GM18873 (cell line): ENCODE measurements around the gene TBC1D2B.
A peak's percentile ranks its signal among the peaks of the same experiment; 100 is the strongest.
"Not testable (repeated sequence)": the region's sequence is repeated elsewhere in the genome, so short reads cannot be mapped to it uniquely, and the experiment has no call there.

ENCODE experiments used
- ATAC-seq: cut with Tn5 transposase; IDR thresholded peaks from one replicate; pipeline ENCODE4 v1.9.1; 2021; ENCODE audit warnings: mild to moderate bottlenecking, moderate library complexity, moderate number of reproducible peaks; ENCODE audit not compliant: unreplicated experiment, low FRiP score

Gene TBC1D2B

DNA sequence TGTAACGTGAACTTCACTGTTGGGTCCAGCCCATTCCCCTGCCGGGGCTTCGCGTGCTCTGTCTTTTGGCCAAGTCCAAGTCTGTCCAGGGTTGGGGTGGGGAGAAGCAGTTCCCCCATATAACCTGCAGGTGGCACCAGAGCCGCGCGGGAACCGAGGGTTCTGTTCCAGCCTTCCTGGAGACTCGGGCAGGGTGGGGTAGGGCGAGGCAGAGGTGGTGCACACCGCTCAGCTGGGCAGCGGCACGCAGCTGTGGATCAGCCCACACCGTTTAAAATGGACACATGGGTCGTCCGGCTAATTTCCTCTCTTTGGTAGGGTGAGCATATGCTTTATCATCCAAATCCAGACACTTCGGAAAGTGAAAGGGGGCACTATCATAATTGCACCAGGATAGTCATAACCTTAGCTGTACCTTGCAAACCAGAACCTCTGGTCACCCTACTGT lies 118.1 kb downstream of the TBC1D2B start:
- ATAC-seq: peak; percentile 49

DNA sequence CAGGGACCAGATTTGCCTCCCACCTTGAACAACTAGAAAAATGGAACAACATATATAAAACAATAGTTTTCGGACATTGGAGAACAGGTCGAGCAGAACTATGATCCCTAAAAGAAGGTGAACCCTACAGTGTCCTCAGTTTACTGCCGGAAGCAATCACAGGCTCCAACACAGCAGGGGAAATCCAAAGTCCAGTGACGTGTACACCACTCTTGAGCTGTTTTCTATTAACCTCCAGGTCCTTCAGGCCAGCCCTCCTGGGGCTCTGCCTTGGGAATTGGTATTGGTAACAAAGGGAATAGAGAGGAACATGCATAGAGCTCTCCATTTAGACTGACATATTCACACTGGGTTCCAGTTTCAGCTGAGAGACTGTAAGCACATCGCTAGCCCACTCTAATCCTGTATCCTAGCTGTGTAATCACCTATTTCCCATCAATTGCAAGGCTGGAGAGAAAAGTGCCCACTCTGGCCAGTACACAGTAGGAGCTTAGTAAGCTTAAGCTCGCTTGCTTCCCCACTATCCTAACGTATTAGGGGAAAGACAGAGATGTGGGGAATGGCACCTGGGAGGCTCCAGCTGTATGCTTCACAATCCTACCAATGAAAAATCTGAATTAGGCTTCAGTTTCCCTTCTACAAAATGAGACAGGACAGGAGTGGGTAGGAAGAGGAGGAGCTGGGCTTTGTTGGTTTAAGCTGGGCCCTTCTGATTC lies 118.6 kb downstream of the TBC1D2B start:
- ATAC-seq: not testable (repeated sequence)

GRCh38 chr15:77958021-77958420 lies 119.5 kb downstream of the TBC1D2B start:
- not testable (repeated sequence) for ATAC-seq

DNA sequence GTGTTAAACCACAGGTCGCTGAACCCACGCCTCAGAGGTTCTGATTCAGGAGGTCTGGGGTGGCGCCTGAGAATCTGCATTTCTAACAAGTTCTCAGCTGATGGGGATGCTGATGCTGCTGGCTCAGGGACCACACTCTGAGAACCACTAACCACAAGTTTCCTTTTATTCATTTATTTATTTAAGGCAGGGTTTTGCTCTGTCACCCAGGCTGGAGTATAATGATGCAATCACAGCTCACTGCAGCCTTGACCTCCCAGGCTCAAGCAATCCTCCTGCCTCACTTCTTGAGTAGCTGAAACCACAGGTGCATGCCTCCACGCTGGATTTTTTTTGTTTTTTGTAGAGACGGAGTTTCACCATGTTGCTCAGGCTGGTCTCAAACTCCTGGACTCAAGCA lies 123.6 kb downstream of the TBC1D2B start:
- not testable (repeated sequence) for ATAC-seq

- not testable (repeated sequence) for ATAC-seq
These were observed 124.5 kb downstream of the TBC1D2B start for GRCh38 chr15:77952928-77953446.

DNA sequence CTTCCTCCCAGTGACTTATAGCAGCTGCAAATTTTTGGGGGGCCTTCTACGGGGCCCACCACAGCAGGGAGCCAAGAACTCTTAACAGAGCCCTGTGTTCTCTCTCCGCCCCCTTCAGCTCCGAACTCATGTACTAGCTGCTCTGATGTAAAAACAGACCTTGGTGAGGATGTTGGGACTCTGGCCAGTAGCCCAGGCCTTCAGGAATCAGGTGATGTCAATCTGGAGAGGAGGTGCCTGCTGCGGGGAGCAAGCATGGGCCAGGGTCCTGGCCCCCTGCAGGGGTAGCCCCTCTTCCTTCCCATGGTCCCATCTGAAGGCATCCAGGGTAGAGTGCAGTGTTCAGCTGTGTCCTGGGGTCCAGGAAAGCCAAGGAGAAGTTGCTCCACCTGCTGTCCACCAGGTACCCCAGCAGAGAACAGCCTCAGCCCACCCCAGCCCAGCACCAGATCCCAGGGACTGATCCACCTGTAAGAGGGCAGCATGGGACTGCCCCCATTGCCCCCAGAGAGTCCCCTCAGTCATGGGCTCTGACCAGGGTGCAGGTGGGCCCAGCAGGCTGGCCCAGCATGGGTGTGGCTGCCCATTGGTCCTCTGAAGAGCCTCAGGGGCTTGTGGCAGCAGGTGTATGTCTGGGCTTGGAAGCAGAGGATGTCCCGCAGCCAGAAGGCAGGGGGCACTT lies 126.3 kb downstream of the TBC1D2B start:
- not testable (repeated sequence) for ATAC-seq

GRCh38 chr15:77950470-77950869 lies 127.0 kb downstream of the TBC1D2B start:
- ATAC-seq: not testable (repeated sequence)

DNA sequence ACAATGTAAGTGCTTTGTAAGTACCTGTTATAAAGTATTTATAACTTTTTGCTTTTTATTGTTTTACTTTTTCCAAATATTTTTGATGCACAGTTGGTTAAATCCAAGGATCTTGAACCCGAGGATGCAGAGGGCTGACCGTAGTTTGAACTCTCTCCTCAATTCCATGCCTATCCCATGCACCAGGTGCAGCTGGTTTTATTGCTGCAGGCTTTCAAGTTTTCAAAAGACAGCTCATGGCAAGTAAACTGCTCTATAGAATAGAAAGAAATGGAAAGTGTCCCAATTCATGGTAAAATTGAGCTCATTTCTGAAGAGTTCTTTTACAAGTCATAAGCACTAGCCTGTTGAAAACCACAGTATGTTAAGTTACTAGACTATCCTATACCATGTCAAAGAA lies 131.9 kb downstream of the TBC1D2B start:
- ATAC-seq: no peak
